ENCODE results near the gene LAMTOR3.

DNA sequence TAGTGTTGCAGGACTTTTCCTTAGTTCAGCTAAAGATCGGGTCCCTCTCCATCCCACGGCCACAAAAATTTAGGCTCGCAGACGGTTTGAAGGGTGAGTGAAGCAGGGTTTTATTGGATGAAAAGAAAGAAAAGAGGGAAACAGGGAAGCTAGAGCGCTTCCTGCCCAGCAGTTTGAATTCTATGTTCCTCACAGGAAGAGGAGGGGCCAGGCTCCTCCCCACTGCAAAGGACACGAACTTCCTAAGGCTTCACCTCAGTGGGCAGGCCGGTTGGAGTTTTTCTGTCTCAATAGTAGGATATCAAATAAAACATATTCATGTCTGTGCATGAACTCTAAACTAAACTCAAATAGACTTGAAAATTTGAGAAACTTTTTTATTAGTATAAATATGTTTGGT lies 50.2 kb downstream of the LAMTOR3 start:
- TF ChIP-seq POLR2A (IDR thresholded peaks at IDR 0.05) (no peak), EP300 (IDR thresholded peaks at IDR 0.05) (no peak)
- TF ChIP-seq, protein P1, sequence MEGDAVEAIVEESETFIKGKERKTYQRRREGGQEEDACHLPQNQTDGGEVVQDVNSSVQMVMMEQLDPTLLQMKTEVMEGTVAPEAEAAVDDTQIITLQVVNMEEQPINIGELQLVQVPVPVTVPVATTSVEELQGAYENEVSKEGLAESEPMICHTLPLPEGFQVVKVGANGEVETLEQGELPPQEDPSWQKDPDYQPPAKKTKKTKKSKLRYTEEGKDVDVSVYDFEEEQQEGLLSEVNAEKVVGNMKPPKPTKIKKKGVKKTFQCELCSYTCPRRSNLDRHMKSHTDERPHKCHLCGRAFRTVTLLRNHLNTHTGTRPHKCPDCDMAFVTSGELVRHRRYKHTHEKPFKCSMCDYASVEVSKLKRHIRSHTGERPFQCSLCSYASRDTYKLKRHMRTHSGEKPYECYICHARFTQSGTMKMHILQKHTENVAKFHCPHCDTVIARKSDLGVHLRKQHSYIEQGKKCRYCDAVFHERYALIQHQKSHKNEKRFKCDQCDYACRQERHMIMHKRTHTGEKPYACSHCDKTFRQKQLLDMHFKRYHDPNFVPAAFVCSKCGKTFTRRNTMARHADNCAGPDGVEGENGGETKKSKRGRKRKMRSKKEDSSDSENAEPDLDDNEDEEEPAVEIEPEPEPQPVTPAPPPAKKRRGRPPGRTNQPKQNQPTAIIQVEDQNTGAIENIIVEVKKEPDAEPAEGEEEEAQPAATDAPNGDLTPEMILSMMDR (IDR thresholded peaks at IDR 0.05), result no peak

Measured in tibial nerve (tissue), 4 donors.